ENCODE results near the gene GFI1. TPM values are rescaled to one million over a fixed set of nuclear protein-coding genes. Genes with fewer than 3 reads are reported as not detected.

The GFI1 gene
- total RNA-seq, 1 donor = 0.09 TPM

GRCh38 chr1:92465256-92465647 is 21.5 kb downstream of the GFI1 start:
- no peak for TF ChIP-seq CTCF (IDR thresholded peaks at IDR 0.05; ENCODE audit: insufficient read depth, low read length)
- H3K4me3 ChIP-seq (ENCODE audit: low read depth, low read length) = no peak overlapping the region
- DNase-seq (ENCODE audit: low read depth) = no peak

GRCh38 chr1:92464588-92465255 is 22.0 kb downstream of the GFI1 start:
- TF ChIP-seq CTCF (IDR thresholded peaks at IDR 0.05; ENCODE audit: insufficient read depth, low read length) = no peak
- H3K4me3 ChIP-seq (ENCODE audit: low read depth, low read length) = no peak overlapping the region
- DNase-seq (ENCODE audit: low read depth) = no peak

- no peak for DNase-seq (ENCODE audit: low read depth)
- H3K4me3 ChIP-seq (ENCODE audit: low read depth, low read length) = no peak overlapping the region
- TF ChIP-seq CTCF (IDR thresholded peaks at IDR 0.05; ENCODE audit: insufficient read depth, low read length) = no peak
Observed at GRCh38 chr1:92461364-92462097, 25.2 kb downstream of the GFI1 start.

GRCh38 chr1:92459871-92460320 is 26.8 kb downstream of the GFI1 start:
- no peak for DNase-seq (ENCODE audit: low read depth)
- no peak overlapping the region for H3K4me3 ChIP-seq (ENCODE audit: low read depth, low read length)
- TF ChIP-seq CTCF (IDR thresholded peaks at IDR 0.05; ENCODE audit: insufficient read depth, low read length) = no peak

- DNase-seq (ENCODE audit: low read depth) = no peak
- TF ChIP-seq CTCF (IDR thresholded peaks at IDR 0.05; ENCODE audit: insufficient read depth, low read length) = no peak
- H3K4me3 ChIP-seq (ENCODE audit: low read depth, low read length) = no peak overlapping the region
Observed at GRCh38 chr1:92458146-92458545, 28.6 kb downstream of the GFI1 start.

GRCh38 chr1:92447976-92448375 is 38.7 kb downstream of the GFI1 start:
- DNase-seq (ENCODE audit: low read depth) = no peak
- no peak overlapping the region for H3K4me3 ChIP-seq (ENCODE audit: low read depth, low read length)
- TF ChIP-seq CTCF (IDR thresholded peaks at IDR 0.05; ENCODE audit: insufficient read depth, low read length) = no peak

Measured in fibroblast of the aortic adventitia (primary cell).